ENCODE results near the gene EIF5AL1.
"Not testable (repeated sequence)": the region's sequence is repeated elsewhere in the genome, so short reads cannot be mapped to it uniquely, and the experiment has no call there.

Gene EIF5AL1

GRCh38 chr10:79555354-79556309 lies 43.3 kb downstream of the EIF5AL1 start:
- DNase-seq: no peak

GRCh38 chr10:79556961-79557360 lies 44.6 kb downstream of the EIF5AL1 start:
- not testable (repeated sequence) for DNase-seq

GRCh38 chr10:79559726-79560125 lies 47.4 kb downstream of the EIF5AL1 start:
- no peak for DNase-seq

GRCh38 chr10:79560160-79560709 lies 47.9 kb downstream of the EIF5AL1 start, which contains the start of gene SFTPA2:
Gene SFTPA2 (minus strand): TSS chr10:79560407. CDS start chr10:79559483, 924 bp downstream.
- DNase-seq: no peak

- no peak for DNase-seq
These were observed 48.9 kb downstream of the EIF5AL1 start for GRCh38 chr10:79561257-79561656.

- peak in 35 of 51 donors; percentile 2 to 72 (median 38) for DNase-seq
These were observed 49.9 kb downstream of the EIF5AL1 start for GRCh38 chr10:79562135-79562756.

GRCh38 chr10:79563426-79563825 lies 51.1 kb downstream of the EIF5AL1 start:
- no peak for DNase-seq
